HT-29 (cell line): ENCODE results near the gene PLK2. TPM values are rescaled to one million over a fixed set of nuclear protein-coding genes. Genes with fewer than 3 reads are reported as not detected.

Experiments
- DNase-seq: peaks from one replicate; pipeline ENCODE4 v3.0.0-alpha.2; 2015; ENCODE audit warnings: low spot score
- total RNA-seq: library from RNA; depleted of rRNA; stranded (reverse); fragments of >200 nt; shearing (Covaris generic); gene quantifications from 2 replicates; pipeline ENCODE4 v1.2.3, GENCODE V29; 2014

Gene PLK2
- total RNA-seq, 1 experiment from 2014 or later = 984 TPM

DNA sequence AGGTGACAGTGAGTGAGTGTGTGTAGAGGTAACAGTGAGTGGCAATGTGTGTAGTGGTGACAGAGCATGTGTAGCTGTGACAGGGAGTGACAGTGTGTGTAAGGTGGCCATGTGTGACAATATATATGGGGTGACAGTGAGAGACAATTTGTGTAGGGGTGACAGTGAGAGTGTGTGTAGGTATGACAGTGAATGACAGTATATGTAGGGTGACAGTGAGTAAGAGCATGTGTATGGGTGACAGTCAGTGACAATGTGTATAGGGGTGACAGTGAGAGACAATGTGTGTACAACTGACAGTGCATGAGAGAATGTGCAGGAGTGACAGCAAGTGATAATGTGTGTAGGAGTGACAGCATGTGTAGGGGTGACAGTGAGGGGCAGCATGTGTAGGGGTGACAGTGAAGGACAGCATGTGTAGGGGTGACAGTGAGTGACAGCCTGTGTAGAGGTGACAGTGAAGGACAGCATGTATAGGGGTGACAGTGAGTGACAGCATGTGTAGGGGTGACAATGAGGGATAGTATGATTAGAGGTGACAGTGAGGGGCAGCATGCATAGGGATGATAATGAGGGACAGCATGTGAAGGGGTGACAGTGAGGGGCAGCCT is 21.3 kb upstream of the PLK2 start:
- DNase-seq = no peak

DNA sequence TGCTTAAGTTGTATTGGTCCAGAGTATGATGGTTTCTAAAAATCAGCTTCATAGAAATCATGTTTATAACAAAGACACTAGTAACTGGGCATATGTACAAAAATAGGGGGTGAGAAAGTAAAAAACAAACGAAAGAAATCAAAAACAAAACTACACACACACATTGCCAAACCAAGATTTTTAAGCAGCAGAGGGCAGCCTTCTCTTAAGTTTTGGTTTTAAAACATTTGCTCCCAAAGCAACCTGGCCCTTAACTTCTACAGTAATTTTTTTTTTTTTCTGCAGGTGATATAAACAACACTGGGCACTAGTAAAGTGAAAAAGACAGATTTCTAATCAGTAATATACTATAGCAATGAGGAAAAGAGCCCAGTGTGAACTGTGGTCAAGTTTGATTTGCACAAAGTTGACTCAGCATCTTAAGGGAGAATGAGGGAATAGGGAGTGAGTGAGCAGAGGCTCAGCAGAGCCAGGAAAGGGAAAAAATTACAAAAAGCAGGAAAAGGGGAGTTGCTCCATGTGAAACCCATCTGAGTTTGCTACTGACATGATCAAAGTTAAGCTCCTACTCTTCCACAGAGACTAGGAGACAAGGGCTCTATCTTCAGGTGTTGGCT is 18.0 kb upstream of the PLK2 start:
- peak; percentile 50 for DNase-seq

DNA sequence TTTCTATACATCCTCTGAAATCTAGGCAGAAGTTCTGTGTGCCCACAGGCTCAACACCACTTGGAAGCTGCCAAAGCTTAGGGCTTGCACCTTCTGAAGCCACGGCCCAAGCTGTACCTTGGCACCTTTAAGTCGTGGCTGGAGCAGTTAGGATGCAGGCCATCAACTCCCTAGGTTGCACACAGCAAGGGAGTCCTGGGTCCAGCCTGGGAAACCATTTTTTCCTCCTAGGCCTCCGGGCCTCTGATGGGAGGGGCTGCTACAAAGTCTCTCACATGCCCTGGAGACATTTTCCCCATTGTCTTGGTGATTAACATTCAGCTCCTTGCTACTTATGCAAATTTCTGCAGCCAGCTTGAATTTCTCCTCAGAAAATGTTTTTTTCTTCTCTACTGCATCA is 15.5 kb upstream of the PLK2 start:
- no peak for DNase-seq

DNA sequence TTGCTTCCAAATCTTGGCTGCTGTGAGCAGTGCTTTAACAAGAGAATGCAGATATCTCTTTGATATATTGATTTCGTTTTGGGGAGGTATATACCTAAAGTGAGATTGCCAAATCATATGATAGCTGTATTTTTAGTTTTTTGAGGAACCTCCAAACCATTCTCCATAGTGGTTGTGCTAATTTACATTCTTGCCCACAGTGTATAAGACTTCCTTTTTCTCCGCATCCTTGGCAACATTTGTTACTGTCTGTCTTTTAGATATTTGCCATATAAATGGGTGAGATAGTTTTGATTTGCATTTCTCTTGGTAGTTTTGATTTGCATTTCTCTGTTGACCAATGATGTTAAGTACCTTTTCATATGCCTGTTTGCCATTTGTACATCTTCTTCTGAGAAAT is 10.0 kb upstream of the PLK2 start:
- no peak for DNase-seq

DNA sequence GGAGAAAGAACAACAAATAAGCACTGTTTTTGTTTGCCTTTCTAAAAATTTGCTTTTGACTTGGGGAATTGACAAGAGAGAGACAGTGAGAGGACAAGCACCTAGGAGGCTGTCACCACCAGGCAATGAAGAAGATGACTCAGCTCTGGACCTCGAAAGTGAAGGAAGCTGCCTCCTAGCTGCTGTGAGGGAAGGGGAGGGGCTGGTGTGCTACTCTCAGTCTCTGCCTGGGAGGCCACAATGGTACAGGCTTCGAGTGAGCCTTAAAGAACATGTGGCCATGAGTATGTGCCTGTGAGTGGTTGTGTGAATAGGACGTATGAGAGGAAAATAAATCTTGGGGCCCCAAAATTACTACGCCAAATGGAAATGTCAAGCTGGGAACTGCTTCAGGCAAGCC is 7.1 kb upstream of the PLK2 start:
- peak; percentile 54 for DNase-seq

DNA sequence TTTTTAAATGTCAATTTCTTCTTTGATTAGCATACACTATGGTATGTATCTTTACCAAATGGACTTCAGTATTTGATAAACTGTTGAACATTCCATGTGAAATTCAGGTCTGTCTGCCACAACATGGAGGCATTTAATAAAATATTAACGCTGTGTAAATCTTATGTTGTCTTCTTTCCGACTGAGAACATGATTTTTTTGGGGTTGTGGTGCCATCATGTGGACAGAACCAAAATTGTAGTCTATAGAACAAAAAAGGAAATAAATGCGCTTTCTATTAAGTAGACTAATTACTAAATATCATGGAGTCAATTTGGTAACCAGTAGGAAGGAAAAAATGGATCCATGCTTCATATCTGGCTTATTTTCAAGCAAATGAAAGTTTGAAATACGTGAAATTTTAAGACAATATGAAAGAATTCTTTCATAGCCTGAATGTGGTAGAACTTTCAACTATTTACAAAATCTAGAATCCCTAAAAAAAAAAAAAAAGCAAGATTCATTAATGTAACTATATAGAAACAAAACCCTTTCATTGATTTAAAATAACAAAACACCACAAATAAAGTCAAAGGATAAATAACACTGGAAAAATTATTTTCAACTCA is 2.8 kb upstream of the PLK2 start:
- peak; percentile 93 for DNase-seq

DNA sequence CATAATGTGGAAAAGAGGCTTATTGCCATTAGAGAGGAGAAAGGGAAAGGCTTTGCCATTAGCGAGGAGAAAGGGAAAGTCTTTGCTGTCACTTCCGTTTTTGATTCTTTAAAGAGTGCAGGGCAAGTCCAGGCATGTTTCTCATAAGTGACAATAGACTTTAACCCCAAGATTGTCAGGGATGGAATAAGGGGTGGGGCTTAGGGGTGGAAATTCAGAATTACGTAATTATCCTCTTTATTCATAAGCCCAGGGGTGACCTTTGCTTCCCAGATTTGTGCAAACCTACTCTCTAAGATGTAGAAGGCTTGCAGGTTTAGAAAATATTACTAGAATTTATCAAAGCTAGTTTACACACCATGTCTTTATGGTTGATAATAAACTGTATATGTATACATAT is 2.3 kb upstream of the PLK2 start:
- peak; percentile 84 for DNase-seq

DNA sequence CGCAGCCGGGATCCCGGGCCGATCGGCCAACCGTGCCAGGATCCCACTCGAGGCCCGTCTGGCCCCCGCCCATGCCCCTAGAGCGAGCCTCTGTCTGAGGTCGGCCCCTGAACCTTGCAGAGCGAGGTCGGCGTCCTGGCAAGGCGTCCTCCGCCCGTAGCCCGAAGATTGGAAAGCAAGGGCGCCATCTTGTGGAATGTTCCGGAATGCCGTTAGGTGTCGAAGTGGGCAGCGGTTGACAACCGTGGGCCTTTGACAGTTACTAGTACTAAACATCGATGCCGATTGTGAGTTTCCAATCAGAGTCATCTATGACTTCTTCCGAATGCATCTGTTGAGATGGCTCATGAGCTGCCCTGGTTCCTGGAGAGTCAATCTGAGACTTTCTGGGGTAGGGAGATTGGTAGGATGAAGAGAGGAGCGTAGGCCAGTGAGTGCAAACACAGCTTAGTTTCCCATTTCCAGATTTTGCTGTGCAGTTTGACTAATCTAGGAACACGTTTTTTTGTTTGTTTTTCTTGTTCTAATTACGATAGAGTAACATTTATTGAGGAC is 923 bp upstream of the PLK2 start:
- peak; percentile 97 for DNase-seq

DNA sequence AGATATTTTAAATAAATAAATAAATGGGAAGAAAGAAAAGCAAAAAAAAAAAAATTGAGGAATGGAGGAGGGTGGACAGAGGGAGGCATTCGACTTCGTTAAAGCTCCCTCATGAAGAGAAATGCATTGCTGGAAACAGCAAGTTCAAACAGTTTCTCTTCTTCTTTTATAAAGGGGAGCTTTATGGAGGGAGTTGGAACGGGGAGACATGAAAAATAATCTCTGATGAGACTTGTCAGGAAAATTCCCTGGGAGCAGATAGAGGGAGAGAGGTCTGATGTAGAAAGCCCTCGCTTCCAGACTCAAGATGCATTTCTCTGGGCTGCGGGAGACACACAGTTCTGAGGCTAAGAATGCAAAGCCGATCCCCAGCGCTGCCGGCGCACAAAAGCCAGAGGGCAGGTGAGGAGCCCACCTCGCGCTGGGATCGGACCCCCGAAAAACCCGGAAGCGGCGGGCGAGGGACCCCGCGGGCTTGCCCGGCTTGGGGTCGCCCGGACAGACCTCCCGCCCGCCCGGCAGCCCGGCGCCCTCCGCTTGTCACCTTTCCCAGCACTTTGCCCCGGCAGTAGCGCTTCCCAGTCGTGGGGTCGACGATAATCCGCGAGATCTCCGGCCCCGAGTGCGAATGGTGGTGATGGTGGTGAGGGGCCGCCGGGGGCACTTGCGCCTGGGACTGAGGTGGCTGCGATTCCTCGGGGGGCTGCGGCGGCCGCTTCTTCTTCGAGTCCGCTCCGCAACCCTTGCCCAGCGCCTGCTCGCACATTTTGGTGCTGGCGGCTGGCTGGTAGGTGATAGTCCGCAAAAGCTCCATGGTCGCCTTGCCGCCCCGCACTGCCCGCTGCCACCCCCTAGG is 512 bp downstream of the PLK2 start:
- DNase-seq = no peak

DNA sequence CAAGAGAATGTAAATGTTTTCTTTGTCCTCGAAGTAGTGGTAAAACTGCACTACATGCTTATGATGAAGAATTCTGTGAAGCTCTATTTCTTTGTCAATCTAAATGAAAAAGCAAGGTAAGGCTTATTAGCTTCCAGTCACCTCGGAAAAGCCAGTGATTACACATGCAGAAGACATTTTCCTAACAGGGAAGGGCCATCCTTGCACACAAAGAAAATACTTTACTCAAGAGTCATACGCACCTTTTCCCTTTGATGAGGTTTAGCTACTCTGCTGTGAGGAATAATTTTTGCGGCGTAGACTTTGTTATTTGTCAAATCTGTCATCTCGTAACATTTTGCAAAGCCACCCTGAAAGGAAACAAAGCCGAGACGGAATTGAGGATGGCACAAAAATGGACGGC is 1.1 kb downstream of the PLK2 start:
- peak; percentile 70 for DNase-seq

DNA sequence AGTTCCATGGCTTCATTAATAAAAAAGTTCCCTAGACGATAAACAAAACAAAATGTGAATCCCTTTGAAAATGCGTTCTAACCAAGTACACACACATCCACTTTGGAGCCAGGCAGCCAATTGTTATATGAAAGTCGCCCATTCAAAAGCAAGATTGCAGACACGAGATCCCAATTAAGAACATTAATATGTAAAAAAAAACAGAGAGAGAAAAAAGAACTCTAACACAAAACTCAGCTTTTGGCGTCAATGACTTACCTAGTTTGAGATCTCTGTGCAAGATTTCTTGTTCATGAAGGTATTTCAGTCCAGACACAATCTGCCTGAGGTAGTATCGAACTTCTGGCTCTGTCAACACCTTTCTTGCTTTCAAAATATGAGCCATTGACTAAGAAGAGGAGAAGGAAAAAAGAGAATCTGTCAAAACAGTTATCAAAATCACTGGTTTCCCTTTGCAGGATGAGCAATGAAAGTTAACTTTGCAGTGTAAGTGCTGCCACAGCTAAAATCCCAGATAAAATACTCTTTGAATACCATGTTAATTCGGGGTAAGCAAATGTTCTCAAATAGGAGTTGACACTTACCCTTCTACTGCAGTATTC is 1.6 kb downstream of the PLK2 start:
- DNase-seq = peak; percentile 62

DNA sequence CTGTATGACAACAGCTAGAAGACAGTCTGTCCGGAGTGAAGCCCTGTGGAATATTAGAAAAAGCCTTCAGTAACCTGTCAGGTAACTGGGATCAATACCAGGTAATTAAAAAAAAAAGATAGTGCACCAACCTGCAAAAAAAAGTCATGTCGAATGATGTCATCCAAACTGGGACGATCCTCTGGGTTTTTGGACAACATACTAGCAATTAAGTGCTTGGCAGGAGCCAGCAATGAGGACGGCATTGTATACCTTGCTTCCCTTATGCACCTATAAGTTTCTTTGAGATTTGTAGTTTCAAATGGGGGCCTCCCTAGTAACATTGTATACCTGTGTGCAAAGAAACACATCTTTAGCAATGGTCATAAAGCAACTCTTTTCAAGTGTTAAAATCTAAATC is 2.8 kb downstream of the PLK2 start:
- DNase-seq = no peak

DNA sequence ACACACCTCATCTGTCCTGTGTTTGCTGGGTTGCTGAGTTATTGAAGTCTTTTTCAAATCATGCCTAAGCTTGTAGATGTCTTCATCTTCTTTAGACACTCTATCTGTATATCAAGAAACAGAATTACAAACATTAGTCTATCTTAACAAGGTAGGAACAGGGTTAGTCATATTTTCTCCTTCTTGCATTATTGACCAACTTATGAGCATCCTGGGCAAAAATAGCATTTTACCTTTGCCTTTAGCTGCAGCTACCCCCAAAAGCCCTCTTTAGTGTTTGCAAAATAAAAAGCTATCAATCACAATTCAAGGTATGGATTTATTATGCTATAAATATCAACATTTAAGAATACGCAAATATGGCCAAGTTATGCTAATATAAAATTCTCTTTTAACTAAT is 3.4 kb downstream of the PLK2 start:
- no peak for DNase-seq

DNA sequence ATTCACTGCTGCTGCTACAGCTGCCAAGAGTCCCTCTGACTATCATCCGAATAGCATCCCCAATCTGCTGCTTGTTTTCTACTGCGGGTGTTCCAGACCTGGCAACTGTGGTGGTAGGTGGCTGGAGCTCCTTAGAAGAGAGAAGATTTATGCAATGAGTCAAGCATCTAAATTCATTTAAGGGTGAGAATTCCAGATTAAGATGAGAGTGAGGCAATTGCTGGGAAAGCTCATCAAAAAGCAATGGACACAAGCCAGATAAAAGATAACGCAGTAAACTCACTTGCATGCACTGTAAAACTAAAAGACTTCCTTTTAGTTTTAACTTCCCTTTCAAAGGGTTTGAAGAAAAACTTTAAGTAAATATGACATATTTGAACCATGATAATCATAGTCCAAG is 3.9 kb downstream of the PLK2 start:
- peak; percentile 36 for DNase-seq

DNA sequence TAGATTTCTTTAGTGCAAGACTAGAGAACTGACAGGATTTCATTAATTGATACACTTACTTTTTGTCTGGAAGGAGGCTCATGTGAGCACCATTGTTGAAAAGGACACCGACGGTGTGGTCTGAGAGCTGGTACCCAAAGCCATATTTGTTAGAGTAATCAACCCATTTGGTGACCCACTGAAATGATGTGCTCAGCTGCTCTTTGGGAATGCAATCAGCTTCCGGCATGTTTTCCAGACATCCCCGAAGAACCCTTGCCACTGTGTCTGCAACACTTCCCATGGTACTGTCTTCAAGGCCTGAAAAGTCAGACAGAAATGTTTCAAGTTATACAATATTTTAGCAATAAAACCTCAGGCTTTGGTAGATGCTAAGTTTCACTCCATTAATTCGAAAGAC is 4.4 kb downstream of the PLK2 start:
- no peak for DNase-seq

DNA sequence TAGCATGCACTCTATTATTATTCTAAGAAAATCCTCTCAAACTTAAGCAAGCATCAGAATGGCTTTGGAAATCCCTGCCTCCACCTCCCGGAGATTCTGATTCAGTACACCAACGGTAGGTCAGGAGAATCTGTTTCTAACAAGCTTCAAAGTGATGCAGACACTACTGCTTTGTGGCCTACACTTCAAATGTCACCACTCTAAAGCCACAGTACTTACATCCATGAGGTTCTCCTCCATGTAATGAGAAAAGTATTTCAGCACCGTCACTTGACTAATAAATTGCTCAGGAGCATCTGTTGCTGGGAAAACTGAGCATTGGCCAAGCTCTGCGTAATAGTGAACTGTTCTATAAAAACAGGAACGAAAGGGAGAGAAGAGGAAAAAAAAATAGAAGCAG is 4.8 kb downstream of the PLK2 start:
- peak; percentile 33 for DNase-seq

DNA sequence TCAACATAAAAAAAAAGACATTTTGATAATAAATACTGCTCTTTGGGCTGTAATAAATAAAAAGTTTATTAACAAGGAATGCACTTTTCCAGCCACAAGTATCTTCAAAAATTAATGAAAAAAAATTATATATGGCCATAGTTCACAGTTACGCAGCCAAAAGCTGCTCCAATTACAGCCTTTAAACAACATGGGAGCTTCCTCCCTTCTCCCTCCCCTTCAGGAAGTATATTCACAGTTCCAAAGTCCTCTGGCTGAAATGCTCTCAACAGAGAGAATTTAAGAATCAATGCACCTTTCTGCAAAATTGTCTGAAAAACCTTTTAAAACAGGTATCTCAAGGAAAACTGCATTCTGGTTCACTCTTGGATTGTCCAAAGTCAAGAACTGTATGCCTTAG is 5.9 kb downstream of the PLK2 start:
- DNase-seq = no peak

DNA sequence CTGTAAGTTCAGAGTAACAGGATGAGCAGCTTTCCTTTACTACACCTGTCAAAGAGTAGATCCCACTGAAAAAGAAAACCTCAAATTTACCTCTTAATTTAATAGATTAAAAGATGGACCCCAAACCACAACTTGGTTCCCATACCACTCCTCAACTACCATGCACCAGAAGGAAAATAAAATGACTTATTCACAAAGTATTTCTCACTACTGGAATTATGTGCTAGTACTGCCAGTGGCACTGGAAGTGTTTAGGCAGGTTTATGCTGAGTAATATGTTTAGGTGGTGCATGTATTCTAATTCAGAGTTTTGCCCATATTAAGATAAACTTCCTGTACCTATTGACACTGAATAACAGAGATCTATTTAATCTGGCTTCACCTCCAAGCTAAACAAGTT is 6.6 kb downstream of the PLK2 start:
- peak; percentile 40 for DNase-seq

DNA sequence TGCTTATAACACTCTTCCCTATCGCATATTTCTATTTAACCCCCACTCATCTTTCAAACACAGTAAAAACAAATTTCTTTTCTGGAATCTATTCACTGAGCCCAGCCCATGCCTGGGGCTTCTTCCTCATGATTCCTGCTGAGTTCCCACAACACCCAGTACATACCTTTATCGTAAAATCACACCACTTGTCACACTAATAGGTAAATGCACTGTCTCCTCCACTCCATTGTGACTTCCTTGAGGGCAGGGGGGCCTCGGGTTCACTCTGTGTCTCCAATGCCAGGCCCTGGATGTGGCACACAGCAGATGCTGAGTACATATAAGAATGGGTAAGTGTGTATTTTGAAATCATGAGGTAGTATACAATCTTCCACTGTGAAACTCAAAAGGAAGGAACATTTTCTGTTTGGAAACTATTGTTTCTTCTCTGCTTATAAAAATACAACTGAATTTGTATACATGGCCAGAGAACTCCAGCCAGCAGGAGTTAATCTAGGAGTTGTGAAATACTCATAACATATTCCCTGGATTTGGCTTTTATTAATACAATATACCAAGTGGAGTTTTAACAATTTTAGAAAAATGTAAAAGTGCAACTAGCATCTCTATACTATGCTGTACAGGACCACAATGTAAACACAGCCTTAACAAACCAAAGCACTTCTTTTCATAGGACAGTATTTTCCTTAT is 7.2 kb downstream of the PLK2 start:
- peak; percentile 42 for DNase-seq

DNA sequence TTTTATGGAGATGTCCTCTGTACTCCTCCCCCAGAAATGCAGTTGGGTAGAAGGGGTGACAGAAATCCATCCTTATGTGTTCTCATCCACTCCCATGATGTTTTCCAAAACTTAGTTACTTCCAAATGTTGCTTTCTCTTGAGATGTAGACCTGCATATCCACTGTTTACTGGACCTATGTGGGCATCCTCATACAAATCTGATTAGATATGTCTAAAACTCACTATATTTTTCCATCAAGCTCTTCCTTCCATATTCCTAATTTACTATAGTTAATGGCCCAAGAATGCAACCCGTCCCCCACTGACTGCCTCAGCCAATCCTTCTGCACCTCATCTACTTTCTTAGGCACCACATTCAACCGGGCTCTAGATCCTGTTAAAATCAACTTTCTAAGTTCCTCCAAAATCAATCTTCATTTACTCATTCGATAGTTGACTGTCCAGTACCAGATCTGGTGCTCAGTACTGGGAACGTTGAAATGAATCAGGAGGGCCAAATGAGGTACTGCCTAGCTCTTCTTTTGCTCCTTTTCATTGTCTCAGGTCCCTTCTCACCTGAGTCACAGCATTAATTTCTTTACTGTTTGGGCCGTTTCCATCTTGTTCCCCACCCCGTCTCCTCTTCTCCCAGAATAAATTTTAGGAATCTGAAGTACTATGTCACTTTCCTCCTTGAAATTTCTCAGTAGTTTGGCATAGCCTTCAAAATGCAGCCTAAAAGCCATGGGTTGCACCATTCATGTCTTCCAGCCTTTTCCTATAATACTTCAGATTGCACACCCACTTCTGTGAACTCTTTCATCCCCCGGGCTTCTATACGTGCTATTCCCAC is 7.9 kb downstream of the PLK2 start:
- peak; percentile 63 for DNase-seq
